ENCODE measurements around the gene CHD1.

The CHD1 gene

DNA sequence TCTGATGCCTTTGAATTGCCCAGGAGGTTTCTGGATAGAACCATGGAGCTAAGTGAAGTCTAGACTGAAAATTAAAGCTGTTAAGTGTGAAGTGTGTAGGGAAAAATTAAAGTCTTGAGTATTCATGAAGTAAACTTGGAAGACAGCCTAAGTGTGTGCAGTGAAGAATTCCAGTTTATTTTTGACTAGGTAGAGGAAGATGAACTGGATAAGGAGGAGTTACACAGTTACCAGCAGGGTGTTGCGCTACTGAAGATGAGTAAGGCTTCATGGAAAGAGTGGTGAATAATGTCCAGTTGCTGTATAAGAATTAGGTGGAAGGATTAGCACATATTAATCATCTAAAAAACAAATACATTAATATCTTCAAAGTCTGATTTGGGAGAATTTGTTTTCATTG, 5.7 kb upstream of the CHD1 start:
- no peak for DNase-seq

DNA sequence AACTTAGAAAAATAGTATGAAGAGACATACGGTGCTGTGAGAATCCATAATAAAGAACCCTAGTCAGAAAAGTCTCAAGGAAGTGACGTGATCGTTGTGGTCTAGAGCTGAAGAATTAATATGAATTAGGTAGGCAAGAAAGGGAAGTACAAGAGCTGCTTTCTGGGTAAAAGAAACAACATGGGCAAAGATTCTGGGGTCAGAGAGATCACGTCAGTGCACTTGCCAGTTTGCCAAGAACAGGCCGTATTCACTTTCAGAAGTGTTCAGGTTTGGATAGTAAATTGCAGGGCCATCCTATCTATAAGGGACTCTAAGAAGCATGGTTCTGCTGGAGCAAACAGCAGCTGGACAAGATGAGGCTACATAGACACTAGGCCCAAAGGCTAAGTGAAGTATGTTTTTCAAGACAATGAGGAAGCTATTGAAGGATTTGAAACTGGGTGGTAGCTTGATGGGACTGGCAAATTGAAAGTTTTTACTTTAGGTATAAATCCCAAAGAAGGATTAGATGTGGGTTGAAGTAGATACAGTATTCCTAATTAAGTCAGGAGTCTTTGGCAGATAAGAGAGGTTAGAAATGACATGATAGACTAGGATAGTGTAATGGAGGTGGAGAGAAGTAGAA, 4.8 kb upstream of the CHD1 start:
- DNase-seq, result no peak

DNA sequence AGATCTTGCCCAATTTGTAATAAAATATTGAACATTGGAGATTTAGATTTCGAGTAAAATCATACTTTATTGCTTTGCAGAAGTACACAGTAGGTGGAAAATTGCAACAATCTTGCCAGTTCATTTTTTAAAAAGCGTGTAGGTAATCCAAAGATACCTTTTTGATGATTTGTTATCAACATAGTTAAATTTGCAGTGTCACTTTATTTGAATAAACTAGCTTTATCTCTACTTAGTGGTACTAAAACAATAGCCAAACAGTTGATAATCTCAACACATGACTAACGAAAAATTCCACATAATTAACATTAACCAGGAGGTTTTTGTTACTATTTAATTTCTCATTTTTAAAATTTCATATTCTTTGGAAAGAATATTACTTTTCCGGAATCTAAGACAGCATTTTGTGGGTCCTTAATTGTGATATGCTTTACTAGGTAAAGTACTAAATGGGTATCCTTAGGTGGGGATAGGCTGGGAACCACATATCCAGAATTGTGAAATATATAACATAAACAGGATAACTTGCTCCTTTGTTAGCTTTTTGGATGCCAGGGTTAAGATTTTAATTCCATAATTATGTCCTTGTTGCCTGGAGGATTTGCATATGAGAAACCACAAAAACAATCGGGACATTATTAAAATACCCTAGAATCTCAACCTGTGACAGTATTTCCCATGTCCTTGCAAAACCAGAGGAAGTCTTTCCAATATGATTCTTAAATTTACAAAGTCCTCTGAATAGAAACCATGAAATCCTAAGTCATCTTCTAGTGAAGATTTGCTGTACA, 2.4 kb upstream of the CHD1 start:
- DNase-seq, result no peak

DNA sequence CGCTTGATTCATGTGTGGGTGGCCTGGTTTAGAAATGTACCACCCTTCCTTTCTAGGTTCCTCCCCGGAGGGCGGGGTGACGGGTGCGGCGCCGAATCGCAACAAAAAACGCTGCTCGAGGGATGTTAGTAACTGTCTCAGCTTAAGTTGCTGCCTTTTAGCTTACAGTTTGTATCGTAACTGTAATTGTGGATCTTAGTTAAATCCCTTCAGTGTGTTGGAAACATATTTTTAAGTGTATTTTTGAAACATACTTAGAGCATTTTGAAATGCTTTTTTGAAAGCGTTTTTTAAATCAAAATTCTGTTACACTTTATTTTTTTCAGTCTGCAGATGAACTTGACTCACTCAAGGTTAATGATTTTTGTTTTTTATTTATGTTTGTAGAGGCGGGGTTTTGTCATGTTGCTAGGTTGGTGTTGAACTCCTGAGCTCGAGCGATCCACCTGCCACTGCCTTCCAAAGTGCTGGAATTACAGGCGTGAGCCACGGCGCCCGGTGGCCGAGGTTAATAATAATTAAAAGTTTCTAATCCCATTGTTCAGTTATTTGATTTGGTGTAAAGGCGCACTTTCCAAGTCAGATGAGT, 997 bp upstream of the CHD1 start:
- no peak for DNase-seq

DNA sequence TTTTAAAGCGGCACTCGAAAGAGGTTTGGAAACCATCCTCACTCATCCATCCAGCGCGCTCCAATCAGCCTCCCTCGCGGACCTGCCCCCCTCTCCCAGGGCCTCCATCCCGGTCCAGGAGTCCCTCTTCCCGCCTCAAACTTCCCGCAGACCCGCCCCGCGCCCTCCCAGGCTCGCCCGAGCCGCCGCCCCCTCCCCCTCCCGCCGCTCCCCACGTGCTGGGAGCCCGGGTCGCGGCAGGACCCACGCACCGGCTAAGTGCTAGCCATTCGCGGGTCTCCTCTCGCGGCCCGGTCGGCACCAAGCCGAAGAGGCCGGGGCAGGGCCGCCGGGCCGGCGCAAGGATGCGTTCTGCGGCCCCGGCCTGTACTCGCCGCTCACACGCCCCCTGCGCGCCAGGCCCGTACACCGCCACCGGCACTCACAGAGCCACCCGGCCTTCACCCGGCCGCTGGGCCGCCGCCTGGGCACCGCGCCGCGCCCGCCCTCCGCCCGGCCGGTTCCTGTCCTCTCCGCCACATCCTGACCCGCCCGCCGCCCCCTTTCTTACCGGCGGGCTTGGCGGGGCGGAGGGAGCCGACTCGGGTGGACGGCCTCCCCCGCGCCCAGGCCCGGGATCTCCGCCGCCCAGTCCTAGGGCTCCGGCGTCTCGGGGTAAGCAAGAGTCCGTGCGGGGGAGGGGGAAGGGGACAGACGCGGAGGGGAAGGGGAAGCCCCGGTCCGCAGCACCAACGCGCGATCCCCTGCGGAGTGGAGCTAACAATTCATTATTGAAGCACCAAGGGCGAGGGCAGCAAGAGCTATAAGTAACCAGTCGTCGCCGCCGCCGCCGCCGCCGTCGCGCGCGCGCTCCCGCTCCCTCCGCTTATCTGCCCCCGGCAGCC, 576 bp downstream of the CHD1 start:
- peak; percentile 39 for DNase-seq

DNA sequence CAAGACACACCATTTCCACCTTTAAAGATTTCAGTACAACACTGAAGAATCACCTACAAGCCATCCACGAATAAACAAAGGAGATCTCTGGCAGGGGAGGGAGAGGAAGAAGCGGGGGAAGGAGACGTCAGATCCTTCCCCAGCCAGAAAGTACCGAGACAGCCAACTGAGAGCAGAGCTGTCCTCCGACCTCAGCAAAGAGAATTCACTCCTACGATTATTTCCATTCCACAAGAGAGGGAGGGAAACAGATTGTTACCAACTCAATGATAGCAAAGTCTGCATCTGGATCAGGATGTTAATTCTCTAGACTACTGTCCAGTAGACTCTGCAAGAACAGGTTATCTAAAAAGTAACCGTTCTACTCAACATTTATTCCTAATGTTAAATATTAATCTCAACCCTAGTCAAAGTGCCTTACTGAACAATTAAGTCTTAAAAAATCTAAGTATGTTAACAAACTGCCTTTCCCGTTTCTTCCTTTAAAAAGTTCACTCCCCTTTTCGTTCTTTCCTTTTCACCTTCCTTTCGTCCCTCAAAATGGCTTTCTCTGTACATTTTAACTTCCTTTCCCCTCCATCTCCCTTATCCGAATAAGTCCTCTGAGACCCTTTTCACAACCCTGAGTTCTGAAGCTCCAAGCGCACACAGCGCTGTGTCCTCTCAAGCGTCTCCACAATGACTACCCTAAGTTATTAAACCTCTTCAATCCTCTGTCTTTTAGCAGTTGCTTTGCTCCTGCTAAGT, 1.4 kb downstream of the CHD1 start:
- DNase-seq, result no peak

DNA sequence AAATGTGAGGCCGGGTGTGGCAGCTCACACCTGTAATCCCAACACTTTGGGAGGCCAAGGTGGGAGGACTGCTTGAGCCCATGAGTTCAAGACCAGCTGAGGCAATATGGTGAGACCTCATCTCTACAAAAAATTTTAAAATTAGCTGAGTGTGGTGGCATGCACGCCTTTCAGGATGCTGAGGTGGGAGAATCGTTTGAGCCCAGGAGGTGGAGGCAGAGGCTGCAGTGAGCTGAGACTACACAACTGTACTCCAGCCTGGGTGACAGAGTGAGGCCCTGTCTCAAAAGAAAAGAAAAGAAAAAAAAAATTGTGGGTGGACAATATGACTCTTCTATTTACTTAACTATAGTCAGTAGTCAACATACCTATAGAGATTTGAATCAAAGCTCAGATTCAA, 4.8 kb downstream of the CHD1 start:
- no peak for DNase-seq

DNA sequence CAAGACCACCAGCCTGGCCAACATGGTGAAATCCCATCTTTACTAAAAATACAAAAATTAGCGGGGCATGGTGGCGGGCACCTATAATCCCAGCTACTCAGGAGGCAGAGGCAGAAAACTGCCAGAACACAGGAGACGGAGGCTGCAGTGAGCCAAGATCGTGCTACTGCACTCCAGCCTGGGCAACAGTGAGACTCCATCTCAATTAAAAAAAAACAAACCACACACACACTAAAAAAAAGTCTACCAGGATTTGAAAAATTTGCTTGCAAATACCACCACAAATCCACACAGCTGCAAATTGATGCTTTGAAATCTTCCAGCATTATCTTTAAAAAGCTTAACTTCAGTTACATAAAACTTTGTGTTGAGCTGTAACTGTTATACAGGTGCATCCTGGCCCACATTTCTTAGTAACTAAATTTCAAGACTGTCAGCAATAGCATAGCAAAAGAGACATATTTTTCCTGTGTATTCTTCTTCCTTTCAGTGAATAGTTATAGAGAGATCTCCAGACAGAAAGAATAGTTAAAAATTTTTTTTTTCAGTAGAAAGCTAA, 6.8 kb downstream of the CHD1 start:
- no peak for DNase-seq

DNA sequence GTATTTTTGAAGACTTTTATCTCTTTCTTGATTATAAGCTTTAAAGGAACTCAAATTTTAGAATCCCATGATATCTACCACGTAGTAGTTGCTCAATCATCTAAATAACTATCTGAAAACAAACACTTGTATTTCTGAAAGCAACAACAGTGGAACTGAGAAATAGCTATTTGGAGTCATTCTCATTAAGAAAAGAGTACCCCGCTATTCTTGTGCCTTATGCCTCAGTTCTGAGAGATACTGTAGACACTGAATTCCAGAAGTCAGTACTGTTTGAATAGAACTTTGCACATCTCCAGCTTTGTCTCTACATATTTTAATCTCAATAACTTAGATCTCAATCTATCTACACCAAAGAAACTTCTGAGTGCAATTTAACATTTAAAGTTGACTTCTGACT, 11.4 kb downstream of the CHD1 start:
- DNase-seq, result no peak

DNA sequence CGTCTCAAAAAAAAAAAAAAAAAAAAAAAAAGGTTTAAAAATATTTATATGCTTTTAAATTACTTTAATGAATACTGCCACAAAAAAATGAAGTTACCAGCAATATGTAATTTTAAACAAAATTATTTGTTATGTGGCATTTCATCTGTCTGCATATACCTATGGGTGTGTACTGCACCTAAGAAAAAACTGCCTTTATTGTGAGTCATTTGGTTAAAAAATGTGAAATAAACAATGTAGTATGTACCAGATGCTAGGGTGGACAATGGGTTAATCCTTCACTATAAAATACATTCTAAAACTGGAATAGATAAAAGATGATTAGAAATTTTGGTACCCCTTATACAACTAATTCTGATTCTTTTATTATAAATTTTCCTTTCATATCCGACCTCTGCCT, 12.3 kb downstream of the CHD1 start:
- no peak for DNase-seq

DNA sequence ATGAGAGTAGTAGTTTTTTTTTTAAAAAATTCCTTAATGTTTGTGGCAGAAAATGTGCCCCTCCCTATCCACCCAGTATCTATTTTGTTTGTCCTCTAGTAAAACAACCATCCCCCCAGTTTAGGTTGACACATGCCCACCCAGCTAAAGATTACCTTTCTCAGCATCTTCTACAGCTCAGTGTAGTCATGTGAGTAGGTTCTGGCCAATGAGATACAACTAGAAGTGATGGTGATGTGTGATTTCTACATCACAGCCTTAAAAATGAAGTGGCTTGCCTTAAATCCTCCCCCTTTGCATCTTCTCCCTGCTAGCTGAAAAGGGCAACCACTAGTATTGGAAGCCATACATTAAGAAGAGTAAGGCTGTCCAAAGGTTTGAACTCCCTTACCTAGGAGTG, 14.9 kb downstream of the CHD1 start:
- DNase-seq, result no peak

DNA sequence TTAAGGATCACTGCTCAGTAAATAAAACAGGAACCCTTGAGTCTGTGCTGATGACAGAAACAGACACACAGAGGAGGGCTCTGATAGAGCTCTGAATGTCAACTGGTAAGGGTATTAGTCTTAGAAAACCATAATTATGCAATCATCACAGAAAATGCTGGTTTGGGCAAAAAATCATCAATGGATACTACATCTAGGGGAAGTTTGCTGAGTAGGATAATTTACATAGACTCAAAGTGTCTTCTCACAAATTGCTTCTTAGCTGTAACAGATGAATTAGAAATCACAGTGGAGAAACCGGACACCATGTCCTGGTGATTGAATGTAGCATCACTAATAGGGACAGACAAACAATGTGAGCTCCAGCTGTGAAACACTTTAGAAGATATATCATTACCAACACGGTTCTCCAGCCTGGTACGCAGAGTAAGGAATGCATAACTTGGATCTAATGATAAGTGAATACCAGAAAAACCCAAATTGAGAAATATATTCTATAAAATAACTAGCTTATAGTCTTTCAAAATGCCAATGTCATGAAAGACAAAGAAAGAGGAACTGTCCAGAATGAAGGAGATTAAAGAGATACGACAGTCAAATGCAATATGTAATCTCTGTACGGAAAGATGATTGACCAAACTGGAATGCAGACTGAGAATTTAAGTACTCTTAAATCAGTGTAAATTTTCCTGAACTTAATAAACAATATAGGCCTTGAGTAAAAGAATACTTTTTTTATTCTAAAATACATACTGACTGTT, 17.3 kb downstream of the CHD1 start:
- DNase-seq, result no peak

DNA sequence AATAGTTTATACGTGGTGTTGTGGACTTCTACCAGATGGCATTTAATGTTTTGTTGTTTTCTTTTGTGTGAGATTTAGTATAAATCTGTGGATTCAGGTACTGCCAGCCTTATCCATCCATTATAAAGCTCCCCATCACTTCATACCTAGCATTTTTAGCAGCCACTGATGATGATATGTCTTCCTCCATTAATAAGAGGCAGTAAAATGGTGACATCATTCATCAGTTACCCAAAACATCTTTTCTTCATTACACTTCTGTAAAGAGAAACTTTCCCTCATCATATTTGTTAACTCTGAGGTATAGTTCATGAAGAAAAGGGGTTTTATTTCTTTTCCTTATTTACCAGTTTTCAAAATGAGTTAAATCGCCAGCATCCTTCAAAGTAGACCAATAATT, 19.4 kb downstream of the CHD1 start:
- DNase-seq, result no peak

DNA sequence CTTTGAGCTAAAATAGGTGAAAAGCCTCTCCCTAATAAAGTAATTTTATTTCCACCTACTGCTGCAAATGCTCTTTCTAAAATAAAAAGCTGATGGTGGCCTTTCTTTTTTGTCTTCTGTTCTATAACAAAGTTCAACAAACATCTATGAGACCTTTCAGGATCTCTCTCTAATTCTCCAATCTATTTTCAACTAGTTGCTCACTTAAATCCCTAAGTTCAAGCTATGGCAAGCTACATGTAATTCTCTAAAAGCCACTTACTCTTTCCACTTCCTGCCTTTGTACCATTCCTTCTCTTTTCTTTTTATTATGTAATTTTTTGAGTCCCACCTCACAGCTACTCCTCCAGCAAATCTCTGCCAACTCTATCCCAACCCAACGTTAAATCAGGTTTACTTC, 20.9 kb downstream of the CHD1 start:
- DNase-seq, result no peak

DNA sequence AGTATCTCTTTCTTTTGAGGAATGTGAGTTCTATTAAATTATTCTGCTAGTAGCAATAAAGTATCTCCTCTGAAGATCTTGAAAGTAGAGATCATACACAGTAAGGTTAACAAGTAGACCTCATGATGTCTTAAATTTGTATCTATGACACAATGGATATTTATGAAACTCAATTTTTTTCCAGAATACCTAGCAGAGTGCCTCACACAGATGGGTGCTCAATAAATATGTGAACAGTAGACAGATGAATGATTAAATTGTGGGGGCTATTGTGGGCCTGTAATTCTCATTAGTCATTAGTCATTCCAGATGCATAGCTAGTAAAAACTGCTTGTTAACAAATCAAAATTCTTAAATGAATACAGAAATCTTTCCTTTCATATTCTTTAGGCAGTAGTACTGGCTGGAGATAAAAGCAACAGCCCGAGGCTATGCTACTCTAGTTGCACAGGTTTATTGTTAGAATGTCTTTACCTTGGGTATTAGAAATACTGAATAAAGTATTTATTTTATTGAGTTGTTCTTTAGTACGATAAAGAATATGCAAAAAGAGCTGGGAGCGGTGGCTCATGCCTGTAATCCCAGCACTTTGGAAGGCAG, 22.0 kb downstream of the CHD1 start:
- no peak for DNase-seq

DNA sequence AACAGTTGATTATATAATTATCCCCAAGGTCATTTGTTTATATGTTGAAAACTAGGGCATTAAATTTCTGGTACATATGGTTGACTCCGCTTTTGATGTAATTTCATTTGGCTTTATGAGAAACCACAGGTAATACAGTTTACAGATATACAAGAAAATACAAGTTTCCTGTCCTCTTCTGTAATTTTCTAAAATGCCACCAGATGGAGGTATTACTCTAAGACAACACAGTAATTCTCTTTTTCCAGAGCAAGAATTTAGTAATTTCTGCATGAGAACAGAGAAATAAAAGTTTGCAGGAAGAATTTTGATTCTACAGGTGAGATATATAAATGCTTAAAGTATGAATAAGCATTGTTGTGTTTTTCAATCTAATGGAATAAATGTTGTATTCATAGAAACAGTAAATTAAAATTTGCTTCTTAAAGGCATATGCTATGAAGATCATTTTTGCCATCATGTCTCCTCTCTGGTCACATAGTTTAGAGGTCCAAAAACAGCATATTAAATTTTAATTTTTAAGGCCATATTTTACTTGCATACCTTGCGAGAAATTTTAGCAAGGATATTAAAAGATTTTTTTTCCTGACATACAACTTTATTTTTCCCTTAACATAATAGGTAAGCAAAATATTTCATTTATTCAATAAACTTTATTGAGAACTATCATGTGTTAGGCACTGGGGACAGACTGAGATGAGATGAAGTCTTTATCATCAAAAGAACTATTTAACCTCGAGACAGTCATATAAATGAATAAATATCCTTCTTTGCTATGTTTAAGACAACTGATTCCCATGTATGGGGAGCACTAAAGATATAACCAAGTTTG, 22.7 kb downstream of the CHD1 start:
- DNase-seq, result no peak

DNA sequence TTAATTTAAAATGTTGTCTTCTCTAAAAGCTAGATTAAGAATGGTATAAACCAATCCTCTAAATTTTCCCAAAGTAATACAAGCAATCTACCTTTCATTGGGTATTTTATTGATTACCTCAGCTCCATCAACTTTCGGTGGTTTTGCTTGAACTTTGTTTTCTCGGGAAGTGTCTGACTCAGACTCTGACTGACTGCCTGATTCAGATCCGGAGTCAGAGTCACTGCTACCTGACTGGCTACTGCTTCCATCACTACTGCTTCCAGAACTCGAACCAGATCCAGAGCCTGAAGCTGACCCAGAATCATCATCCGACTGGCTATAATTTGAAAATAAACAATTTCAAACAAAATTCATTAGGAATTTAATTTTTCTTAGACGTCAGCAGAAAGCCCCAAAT, 24.0 kb downstream of the CHD1 start:
- no peak for DNase-seq

DNA sequence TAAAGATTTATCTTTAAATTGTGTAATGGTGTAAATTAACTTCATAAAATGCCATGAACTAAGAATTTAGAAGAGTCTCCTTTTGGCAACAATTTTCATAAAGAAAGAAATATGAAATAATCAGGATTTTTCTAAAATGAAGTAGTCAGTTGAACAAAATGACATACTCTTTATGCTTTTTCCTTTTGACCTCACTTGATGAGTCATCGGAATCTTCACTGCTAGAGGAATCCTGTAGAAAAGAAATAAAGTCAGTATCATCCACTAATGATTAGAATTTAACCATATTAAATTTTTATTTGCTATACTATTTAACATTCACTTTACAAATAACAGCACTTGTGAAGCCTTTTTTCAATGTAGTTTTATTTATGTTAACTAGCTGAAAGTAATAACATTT, 26.1 kb downstream of the CHD1 start:
- peak; percentile 25 for DNase-seq

DNA sequence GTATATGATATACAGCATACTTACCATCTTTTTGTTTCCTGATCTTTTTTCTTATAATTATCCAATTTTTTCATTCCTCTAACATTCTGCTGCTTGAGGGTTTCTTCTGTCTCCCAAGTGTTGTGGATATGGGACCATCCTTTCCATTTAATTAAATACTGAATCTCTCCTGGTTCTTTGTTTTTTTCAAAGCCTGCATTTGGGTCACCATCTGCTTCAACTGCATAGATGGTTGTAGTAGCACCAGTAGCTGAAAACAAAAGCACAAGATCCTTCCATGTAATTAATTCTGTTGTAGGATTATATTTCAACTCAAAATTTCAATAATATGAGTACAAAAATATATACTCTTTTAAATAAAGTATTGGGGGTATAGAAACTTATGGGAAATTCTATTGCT, 29.4 kb downstream of the CHD1 start:
- no peak for DNase-seq

DNA sequence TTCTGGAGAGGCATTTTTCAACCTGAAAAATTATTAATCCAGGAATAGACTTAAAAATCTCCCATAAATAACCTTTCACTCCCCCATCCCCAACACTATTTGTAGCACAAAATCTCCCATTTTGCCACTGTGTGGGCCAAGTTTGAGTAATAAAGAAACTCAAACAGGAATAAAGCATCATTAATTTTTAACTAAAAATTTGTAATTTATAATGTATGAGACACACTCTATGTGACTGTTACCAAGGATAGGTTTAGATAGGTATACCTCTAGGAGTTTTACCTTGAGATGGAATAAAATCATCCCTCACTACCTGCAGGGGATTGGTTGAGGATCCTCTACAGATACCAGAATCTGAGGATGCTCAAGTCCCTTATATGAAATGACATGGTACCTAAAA, 30.1 kb downstream of the CHD1 start:
- DNase-seq, result no peak
